ENCODE measurements around the gene TCF4. TPM values are rescaled to one million over a fixed set of nuclear protein-coding genes. Genes with fewer than 3 reads are reported as not detected.

TCF4 gene
- total RNA-seq, 1 experiment from 2014 or later = 2.3 TPM

DNA sequence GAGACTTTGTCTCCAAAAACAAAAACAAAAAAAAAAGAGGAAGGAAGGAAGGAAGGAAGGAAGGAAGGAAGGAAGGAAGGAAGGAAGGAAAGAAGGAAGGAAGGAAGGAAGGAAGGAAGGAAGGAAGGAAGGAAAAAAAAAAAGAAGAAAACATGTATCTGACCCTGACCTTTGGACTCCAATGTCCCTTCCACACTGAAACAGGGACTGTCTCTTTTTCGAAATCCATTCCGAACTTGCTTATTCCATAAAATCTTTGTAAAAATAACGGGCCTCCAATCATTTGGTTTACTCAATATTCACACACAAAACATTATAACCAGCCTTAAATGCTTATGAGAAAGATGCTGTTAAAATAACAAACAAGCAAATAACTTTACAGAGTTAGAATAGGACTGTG, 225.7 kb downstream of the TCF4 start:
- no peak overlapping the region for H3K4me3 ChIP-seq (ENCODE audit: low read depth in 2 of 2, low read length in 2 of 2)
- H3K27ac ChIP-seq (ENCODE audit: low read length) = no peak overlapping the region
- intact Hi-C loops (cut with micrococcal nuclease; ENCODE audit: unreplicated experiment) (no loop called here), in situ Hi-C loops (cut with HindIII; ENCODE audit: low pct_unique_long_range_greater_than_20kb, low sequenced_read_pairs) (no loop called here)
- no peaks in the 10 kb centered on the region for H3K9me3 ChIP-seq (ENCODE audit: control insufficient read depth, insufficient read depth, low read depth, low read length)
- CTCF ChIA-PET = no interaction called here
- H3K4me1 ChIP-seq (ENCODE audit: control insufficient read depth, insufficient read depth, low read length) = no peaks in the 10 kb centered on the region
- DNase-seq (ENCODE audit: low read depth, low spot score) = no peak
- POLR2A ChIA-PET = no interaction called here
- H3K36me3 ChIP-seq (ENCODE audit: control insufficient read depth, insufficient read depth, low read length) = no peaks in the 10 kb centered on the region
- H3K27me3 ChIP-seq (ENCODE audit: control insufficient read depth, insufficient read depth, low read length) = no peaks in the 10 kb centered on the region
- ATAC-seq = no peak
- no peak for TF ChIP-seq SIN3A (IDR thresholded peaks at IDR 0.05; ENCODE audit: borderline replicate concordance, insufficient read depth, low read depth, low read length)
- TF ChIP-seq, protein P1, sequence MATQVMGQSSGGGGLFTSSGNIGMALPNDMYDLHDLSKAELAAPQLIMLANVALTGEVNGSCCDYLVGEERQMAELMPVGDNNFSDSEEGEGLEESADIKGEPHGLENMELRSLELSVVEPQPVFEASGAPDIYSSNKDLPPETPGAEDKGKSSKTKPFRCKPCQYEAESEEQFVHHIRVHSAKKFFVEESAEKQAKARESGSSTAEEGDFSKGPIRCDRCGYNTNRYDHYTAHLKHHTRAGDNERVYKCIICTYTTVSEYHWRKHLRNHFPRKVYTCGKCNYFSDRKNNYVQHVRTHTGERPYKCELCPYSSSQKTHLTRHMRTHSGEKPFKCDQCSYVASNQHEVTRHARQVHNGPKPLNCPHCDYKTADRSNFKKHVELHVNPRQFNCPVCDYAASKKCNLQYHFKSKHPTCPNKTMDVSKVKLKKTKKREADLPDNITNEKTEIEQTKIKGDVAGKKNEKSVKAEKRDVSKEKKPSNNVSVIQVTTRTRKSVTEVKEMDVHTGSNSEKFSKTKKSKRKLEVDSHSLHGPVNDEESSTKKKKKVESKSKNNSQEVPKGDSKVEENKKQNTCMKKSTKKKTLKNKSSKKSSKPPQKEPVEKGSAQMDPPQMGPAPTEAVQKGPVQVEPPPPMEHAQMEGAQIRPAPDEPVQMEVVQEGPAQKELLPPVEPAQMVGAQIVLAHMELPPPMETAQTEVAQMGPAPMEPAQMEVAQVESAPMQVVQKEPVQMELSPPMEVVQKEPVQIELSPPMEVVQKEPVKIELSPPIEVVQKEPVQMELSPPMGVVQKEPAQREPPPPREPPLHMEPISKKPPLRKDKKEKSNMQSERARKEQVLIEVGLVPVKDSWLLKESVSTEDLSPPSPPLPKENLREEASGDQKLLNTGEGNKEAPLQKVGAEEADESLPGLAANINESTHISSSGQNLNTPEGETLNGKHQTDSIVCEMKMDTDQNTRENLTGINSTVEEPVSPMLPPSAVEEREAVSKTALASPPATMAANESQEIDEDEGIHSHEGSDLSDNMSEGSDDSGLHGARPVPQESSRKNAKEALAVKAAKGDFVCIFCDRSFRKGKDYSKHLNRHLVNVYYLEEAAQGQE (IDR thresholded peaks at IDR 0.05; ENCODE audit: insufficient read depth in 1 of 2, low read depth in 2 of 2, low read length in 1 of 2) = no peak
- TF ChIP-seq, protein P2, sequence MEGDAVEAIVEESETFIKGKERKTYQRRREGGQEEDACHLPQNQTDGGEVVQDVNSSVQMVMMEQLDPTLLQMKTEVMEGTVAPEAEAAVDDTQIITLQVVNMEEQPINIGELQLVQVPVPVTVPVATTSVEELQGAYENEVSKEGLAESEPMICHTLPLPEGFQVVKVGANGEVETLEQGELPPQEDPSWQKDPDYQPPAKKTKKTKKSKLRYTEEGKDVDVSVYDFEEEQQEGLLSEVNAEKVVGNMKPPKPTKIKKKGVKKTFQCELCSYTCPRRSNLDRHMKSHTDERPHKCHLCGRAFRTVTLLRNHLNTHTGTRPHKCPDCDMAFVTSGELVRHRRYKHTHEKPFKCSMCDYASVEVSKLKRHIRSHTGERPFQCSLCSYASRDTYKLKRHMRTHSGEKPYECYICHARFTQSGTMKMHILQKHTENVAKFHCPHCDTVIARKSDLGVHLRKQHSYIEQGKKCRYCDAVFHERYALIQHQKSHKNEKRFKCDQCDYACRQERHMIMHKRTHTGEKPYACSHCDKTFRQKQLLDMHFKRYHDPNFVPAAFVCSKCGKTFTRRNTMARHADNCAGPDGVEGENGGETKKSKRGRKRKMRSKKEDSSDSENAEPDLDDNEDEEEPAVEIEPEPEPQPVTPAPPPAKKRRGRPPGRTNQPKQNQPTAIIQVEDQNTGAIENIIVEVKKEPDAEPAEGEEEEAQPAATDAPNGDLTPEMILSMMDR (IDR thresholded peaks at IDR 0.05) = no peak
- no peak for TF ChIP-seq TCF7L2 (IDR thresholded peaks at IDR 0.05; ENCODE audit: low read depth, low read length)
- BruUV-seq (replicated peaks) = no TSS peak

DNA sequence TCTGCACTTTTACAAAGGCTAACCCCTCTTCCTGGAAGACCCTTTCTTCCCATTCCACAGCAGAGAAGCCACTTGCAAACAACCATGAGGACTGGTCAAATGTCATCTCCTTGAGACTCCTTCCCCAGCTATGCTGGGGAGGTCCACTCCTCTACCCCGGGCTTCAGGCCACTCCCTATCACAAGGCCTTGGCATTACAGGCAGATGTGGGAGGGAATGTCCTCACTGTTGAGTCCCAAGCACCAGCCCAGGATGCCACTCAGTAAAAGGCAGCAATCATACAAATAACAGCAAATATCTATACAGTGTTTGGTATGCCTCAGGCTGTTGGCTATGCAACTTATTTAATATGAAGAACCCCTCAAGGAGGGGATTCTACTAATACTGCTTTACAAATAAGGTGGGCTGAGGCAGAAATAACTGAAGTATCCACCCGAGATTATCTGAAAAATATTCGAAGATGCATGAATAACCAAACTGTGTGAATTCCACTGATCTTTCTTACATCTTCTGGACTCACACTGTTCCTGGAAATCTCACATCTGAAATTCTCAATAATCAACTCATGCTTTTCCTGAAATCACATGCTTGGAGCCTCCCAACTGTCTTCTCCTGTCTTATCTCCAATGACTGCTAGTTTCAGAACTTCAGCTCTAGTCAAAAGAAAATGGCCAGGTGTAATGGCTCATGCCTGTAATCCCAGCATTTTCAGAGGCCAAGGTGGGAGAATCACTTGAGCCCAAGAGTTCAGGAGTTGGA, 226.3 kb downstream of the TCF4 start:
- no peak for DNase-seq (ENCODE audit: low read depth, low spot score)

DNA sequence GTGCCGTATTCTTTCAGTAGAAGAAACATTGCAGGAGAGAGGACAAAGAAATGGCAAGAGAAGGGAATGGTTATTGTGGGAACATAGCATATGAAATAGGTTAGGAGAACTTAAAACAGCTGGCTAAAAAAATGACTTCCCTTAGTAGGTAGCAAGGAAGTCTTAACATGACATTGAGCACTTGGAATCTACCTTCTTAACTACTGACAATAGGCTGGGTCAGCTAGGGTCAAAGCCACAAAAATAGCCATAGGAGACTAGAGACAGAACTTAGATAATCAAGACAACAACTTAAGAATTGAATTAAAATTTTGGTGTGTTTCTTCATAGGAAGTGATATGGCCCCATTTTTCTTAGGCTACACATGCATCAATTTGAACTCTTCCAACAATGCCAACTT, 227.9 kb downstream of the TCF4 start:
- H3K36me3 ChIP-seq (ENCODE audit: control insufficient read depth, insufficient read depth, low read length) = no peaks in the 10 kb centered on the region
- no peak for DNase-seq (ENCODE audit: low read depth, low spot score)
- no peaks in the 10 kb centered on the region for H3K9me3 ChIP-seq (ENCODE audit: control insufficient read depth, insufficient read depth, low read depth, low read length)
- TF ChIP-seq POLR2AphosphoS5 (IDR thresholded peaks at IDR 0.05; ENCODE audit: low read depth, low read length) = no peak
- no peak for TF ChIP-seq TCF7L2 (IDR thresholded peaks at IDR 0.05; ENCODE audit: low read depth, low read length)
- TF ChIP-seq, protein P2 (IDR thresholded peaks at IDR 0.05) = no peak
- TF ChIP-seq, protein P1 (IDR thresholded peaks at IDR 0.05; ENCODE audit: insufficient read depth in 1 of 2, low read depth in 2 of 2, low read length in 1 of 2) = no peak
- no peak for TF ChIP-seq SIN3A (IDR thresholded peaks at IDR 0.05; ENCODE audit: borderline replicate concordance, insufficient read depth, low read depth, low read length)
- no peak for ATAC-seq
- in situ Hi-C loops (cut with HindIII; ENCODE audit: low pct_unique_long_range_greater_than_20kb, low sequenced_read_pairs) (no loop called here), intact Hi-C loops (cut with micrococcal nuclease; ENCODE audit: unreplicated experiment) (no loop called here)
- BruUV-seq (replicated peaks) = no TSS peak
- no peaks in the 10 kb centered on the region for H3K4me1 ChIP-seq (ENCODE audit: control insufficient read depth, insufficient read depth, low read length)
- CTCF ChIA-PET = no interaction called here
- no peak overlapping the region for H3K27ac ChIP-seq (ENCODE audit: low read length)
- POLR2A ChIA-PET = no interaction called here
- no peak overlapping the region for H3K4me3 ChIP-seq (ENCODE audit: low read depth in 2 of 2, low read length in 2 of 2)
- H3K27me3 ChIP-seq (ENCODE audit: control insufficient read depth, insufficient read depth, low read length) = no peaks in the 10 kb centered on the region

More for the DNA sequence above, 226.3 kb downstream of the TCF4 start:
- CTCF ChIA-PET = no interaction called here
- POLR2A ChIA-PET = no interaction called here
- no peak for ATAC-seq
- Histone ChIP-seq H3K36me3 (ENCODE audit: control insufficient read depth, insufficient read depth, low read length) (no peaks in the 10 kb centered on the region), H3K4me3 (ENCODE audit: low read depth in 2 of 2, low read length in 2 of 2) (no peak overlapping the region), H3K27me3 (ENCODE audit: control insufficient read depth, insufficient read depth, low read length) (no peaks in the 10 kb centered on the region), H3K27ac (ENCODE audit: low read length) (no peak overlapping the region), H3K4me1 (ENCODE audit: control insufficient read depth, insufficient read depth, low read length) (no peaks in the 10 kb centered on the region), H3K9me3 (ENCODE audit: control insufficient read depth, insufficient read depth, low read depth, low read length) (no peaks in the 10 kb centered on the region)
- in situ Hi-C loops (cut with HindIII; ENCODE audit: low pct_unique_long_range_greater_than_20kb, low sequenced_read_pairs) = no loop called here
- intact Hi-C loops (cut with micrococcal nuclease; ENCODE audit: unreplicated experiment) = no loop called here
- no TSS peak for BruUV-seq (replicated peaks)
- TF ChIP-seq SIN3A (IDR thresholded peaks at IDR 0.05; ENCODE audit: borderline replicate concordance, insufficient read depth, low read depth, low read length) = no peak

All from Panc1 (cell line).